HG03064 (cell line): ENCODE results near the gene MRPL19.

Experiments
- ATAC-seq: cut with Tn5 transposase; IDR thresholded peaks from one replicate; pipeline ENCODE4 v1.9.1; 2021; ENCODE audit warnings: low read depth; ENCODE audit not compliant: unreplicated experiment

MRPL19 gene

DNA sequence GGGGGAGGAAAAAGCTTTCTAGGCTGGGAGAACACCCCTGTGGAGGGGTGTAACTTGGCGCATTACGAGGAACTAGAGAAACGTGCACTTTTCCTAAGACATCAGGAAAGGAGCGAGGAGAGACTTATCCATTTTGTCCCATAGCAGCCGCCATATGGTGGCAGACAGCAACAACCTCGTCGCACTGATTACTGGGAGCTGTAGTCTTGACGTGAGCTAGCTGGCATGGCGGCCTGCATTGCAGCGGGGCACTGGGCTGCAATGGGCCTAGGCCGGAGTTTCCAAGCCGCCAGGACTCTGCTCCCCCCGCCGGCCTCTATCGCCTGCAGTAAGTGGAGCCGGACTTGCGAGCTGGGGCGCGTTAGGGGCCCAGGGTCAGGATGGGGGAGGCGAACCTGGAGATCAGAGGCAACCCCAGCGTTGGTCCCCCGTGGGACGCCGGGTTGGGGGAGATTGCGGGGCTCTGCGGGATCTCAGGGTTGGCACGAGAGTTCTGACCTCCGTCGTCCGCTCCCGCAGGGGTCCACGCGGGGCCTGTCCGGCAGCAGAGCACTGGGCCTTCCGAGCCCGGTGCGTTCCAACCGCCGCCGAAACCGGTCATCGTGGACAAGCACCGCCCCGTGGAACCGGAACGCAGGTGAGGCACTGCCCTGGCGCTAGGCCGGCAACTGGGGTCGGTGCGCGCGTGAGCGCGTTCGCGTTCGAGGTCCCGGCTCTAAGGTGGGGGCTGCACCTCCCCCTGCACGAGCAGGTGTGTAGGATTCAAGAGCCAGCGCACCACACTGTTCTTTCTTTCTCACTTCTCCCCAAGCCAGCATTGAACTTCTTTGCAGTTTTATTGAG is at the start of gene MRPL19:
Gene MRPL19 (plus strand): TSS at position 201 of the 843 bp plus-strand sequence. CDS start 25 bp downstream, at position 226.
- peak; percentile 94 for ATAC-seq

- no peak for ATAC-seq
These were observed 49.8 kb upstream of the MRPL19 start for GRCh38 chr2:75596784-75597183.

DNA sequence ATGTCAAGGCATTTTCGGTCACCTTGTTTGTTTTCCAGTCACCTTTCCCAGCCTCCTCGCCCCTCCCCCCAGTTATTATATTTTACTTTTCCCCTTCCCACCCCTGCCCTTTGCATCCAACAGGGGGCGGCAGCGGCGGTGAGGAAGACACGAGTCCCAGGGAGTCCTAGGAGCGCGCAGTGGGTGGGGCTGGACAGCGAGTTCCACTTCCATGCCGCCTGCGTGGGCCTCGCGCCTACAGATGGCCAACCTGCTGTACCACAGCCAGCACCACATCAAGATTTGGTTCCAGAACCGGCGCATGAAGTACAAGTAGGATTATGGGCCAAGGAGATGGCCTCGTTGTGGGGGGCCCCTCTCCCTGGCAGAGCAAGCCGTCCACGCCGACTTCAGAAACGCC is 48.6 kb upstream of the MRPL19 start:
- ATAC-seq: no peak

GRCh38 chr2:75598589-75599155 is 47.9 kb upstream of the MRPL19 start:
- no peak for ATAC-seq

DNA sequence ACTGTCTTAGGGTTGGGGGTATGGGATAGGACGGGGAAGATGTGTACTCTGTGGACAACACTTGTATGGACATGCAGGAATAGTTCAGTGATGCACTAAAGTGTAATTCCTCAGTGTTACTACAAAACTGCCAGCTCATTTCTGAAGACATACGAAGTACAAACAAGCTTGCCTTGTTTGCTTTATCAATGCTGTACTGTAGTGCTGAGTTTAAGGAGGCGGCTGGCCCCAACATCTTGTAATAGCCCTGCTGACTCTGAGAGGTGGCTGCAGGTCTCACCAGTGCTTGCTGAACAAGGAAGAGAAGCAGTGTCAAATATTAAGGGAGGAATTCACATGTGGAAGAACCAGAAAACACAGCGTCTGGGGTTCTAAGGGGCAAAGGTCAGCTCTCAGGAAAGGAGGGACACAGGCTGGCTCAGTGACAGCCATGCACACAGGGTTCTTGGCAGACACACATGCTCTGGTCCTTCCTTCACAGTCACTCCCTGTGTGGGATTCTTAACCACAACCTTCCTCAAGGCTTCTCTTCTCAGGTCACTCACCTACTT is 46.0 kb upstream of the MRPL19 start:
- ATAC-seq: no peak

- no peak for ATAC-seq
These were observed 43.8 kb upstream of the MRPL19 start for GRCh38 chr2:75602724-75603342.

DNA sequence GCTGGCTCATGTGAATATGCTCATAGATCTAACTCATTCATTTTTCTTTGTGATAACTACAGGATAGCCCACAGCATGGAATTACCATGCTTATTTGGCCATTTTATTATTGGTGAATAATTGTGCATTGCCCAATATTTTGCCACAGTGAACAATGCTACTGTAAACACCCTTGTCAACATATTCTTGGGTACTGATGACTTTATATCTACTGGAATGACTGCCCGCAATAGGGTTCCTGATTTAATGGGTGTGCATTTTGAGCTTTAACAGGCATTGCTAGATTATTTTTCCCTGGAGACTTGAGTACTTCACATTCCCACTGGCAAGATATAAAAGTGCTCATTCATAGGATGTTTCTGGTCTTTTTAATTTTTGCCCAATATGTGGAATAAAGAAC is 43.1 kb upstream of the MRPL19 start:
- no peak for ATAC-seq

DNA sequence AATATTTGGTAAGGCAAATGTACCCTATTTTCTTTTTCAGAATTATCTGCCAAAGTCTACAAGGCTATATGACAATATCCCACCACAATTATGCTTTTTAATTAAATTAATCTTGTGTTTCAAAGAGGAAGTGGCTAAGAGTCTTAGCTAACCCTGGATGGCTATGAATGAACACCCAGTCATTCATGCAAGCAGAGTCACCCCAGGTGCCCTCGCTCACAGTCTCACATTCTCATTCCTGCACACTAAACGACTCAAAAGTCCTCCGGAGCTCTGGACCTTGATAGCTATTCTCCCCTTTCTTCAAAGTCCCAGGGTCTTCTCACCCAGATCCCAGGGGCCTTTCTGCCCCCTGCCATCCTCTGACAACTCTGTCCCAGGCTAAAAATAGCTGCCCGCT is 42.1 kb upstream of the MRPL19 start:
- ATAC-seq: no peak

- no peak for ATAC-seq
These were observed 40.6 kb upstream of the MRPL19 start for GRCh38 chr2:75605770-75606529.

GRCh38 chr2:75606761-75607399 is 39.7 kb upstream of the MRPL19 start:
- ATAC-seq: no peak

DNA sequence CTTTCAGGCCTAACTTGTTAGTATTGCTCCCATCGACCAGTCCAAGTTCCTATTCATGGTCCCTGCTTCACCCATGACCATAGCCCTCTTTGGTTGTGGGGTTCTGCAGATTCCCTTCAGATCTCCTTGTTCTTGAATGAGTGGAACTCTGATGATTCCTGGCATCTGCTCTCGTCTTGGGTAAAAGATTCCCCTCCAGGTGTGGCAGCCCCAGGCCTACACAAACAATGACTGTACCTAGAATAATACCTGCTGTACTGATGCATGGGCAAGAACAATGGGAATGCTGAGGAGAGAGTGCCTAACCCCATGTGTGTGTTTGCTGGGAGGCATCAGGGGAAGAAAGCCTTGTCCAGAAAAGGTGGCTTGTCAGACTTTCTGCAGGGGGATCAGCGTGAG is 39.2 kb upstream of the MRPL19 start:
- no peak for ATAC-seq

GRCh38 chr2:75607988-75608683 is 38.4 kb upstream of the MRPL19 start:
- ATAC-seq: no peak

DNA sequence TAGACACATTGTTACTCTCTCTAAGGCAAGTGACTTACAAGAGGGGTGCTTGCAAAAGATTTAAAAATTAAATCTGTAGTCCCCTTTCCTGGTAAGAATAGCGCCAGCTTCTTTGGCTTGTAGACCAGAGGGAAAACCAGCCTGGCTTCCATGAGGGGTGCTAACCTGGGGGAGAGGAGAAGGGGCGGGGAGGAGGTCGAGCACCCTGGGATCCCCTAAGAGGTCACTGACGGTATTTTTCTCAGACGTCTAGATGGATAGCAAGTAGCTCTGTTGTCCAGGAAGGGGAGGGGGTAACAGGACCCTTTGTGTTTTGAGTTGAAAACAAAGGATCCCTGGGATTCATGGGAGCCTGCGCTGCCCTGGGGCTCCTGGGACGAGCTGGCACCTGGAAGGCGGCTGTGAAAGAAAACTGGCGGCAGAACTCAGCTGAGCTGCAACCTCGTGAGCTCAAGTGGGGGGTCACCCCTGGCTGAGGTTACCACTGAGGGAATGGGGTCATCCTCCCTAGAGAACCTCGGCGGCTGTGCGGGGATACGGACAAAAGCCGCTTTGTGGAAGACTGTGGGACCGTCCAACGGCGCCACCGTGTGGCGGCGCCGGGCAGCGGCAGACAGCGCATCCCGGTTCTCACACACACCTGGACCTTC is 37.8 kb upstream of the MRPL19 start:
- peak; percentile 80 for ATAC-seq

GRCh38 chr2:75609334-75609689 is 37.3 kb upstream of the MRPL19 start:
- no peak for ATAC-seq

DNA sequence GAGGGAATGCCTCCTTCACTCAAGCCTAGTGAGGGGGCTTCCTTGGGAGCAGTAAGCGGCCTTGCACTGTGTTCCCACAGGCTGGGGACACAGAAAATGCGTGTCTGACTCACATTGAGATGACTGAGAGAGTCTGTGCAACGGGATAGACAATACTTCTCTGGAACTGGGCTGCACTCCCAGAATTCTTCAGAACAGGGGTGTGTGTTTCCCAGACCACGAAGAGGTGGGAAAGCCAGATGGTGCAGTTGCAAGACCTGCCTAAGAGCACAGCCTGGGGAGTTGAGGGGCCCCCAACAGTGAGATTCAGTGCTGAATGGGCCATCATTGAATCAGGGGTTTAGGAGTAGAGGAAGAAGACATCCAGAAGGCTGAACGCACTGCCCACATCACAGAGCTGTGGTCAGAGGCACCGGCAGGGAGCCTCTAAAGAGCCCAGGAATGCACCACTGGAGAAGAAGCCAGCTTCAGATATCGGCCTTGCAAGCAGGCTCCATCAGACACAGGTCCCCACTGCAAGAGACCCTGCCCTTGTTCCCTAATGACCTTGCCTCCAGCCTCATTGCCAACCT is 36.6 kb upstream of the MRPL19 start:
- ATAC-seq: no peak

DNA sequence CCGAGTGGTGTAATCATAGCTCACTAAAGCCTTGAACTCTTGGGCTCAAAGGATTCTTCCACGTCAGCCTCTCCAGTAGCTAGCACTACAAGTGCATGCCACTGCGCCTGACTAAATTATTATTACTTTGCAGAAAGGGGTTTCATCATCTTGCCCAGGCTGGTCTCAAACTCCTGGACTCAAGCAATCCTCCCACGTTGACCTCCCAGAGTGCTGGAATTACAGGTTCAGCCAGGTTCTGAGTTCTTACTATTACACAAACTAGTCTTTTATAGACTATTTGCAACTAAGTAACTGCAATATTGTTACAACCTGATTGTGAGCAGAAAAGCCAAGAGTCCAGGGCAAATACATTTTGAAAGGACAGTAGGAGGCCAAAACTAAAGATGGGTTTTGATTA is 35.9 kb upstream of the MRPL19 start:
- no peak for ATAC-seq

DNA sequence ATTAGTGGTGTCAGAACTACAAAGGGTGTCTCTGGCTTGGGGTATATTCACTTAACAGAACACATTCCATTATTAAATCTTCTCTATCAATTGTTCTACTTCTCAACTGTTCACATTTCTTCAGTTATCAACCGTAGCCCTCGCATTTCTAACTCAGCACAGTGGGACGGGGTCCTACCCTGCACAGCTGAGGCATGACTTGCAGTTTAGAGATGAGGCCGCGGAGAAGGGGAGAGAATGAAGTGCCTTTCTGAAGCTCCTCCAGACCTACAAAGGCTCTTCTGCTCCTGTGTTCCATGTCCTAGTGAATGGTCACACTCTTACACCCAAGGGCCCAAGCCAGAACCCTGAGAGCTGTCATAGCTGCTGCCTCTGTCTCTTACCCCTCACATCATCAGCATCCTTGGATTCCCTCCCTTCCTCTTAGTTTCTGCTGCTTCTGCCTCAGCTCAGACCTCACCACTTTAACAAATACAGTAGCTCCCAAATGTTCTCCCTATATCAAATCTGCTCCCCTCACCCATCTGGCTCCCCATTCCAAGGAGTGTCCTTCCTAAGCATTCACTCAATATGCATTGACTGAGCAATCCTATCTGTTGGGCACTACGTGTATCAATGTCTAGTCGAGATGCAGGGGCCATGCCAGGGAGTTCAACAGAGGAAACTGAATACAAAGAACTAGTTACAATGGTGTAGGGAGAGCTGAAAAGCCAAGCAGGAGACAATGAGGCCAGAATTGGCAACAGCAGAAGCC is 34.3 kb upstream of the MRPL19 start:
- ATAC-seq: no peak

DNA sequence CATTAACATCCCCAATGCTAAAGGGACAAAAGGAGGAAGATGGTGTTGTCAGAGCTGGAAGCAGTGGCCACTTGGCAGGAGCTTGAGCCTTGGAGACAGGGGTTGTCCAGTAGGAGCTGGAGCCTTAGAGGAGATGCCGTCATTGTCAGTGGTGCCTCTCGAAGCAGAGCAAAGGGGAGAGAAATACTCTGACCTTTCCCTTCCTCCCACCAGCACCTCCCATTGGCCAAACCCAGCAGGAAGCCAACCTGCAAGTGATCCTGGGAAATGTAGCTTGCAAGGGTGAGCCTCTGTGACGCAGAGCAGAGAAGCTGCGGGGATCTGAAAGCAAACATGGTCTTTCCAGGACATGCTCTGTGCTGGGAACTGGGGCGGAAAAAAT is 33.7 kb upstream of the MRPL19 start:
- ATAC-seq: no peak
